Mammary microvascular endothelial cell (primary cell): ENCODE measurements around the gene PRAMEF12. TPM values are rescaled to one million over a fixed set of nuclear protein-coding genes. Genes with fewer than 3 reads are reported as not detected.

Experiments
- total RNA-seq: library from RNA; depleted of rRNA; stranded (reverse); fragments of >200 nt; gene quantifications from 2 replicates; pipeline ENCODE4 v1.2.3, GENCODE V29; 2015

PRAMEF12 gene
- total RNA-seq = not detected in 2 replicates

DNA sequence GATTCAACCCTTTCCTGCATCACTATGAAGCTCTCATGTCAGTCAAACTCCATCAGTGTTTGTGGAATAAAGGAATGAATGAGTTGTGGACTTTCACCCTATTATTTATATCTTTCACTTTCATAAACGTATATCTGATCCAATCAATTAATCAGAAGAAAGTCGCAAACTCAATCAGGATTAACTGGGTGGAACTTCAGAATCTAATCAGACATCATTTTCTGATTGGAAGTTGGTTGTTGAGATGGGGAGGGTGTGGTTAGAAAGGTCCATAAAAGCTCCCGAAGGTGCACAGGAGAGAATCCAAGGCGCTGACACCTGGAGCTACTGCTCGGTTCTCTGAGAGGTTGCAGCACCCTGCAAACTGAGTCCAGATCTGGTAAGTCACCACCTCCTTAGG, at the start of gene PRAMEF12:
PRAMEF12 (plus strand) TSS at position 301 of the 400 bp plus-strand sequence. CDS start 1,130 bp downstream, outside the sequence.

GRCh38 chr1:12745992-12746323, 27.6 kb upstream of the PRAMEF12 start, which contains the start of gene CFAP107:
CFAP107 (plus strand) TSS chr1:12746200; CDS start chr1:12746431, 231 bp downstream.

GRCh38 chr1:12791097-12791496, 17.6 kb downstream of the PRAMEF12 start, which contains the start of gene PRAMEF1:
PRAMEF1 (plus strand) TSS chr1:12791397; CDS start chr1:12793228, 1,831 bp downstream.

Other genes with a start within 250 kb of the PRAMEF12 start
- gene DHRS3, start 155.5 kb upstream of the PRAMEF12 start, total RNA-seq = 181 and 201 TPM in 2 replicates
- not detected in 2 replicates for gene AADACL4, start 129.7 kb upstream of the PRAMEF12 start, total RNA-seq
- gene AADACL3, start 57.6 kb upstream of the PRAMEF12 start, total RNA-seq = not detected in 2 replicates
- gene CFAP107, start 27.5 kb upstream of the PRAMEF12 start, total RNA-seq = not detected in 2 replicates
- not detected in 2 replicates for gene PRAMEF1, start 17.7 kb downstream of the PRAMEF12 start, total RNA-seq
- not detected in 2 replicates for gene PRAMEF11, start 57.7 kb downstream of the PRAMEF12 start, total RNA-seq
- gene HNRNPCL1, start 75.0 kb downstream of the PRAMEF12 start, total RNA-seq = not detected in 2 replicates
- gene PRAMEF2, start 83.3 kb downstream of the PRAMEF12 start, total RNA-seq = not detected in 2 replicates
- not detected in 2 replicates for gene PRAMEF4, start 112.5 kb downstream of the PRAMEF12 start, total RNA-seq
- gene PRAMEF10, start 124.5 kb downstream of the PRAMEF12 start, total RNA-seq = not detected in 2 replicates
- gene PRAMEF7, start 142.9 kb downstream of the PRAMEF12 start, total RNA-seq = not detected in 2 replicates
- gene PRAMEF6, start 173.8 kb downstream of the PRAMEF12 start, total RNA-seq = not detected in 2 replicates